ENCODE data around the gene SCFD2. TPM values are rescaled to one million over a fixed set of nuclear protein-coding genes. Genes with fewer than 3 reads are reported as not detected.
A peak's percentile ranks its signal among the peaks of the same experiment; 100 is the strongest.

The SCFD2 gene
- total RNA-seq, 1 donor from 2014 or later: 17.2 TPM

DNA sequence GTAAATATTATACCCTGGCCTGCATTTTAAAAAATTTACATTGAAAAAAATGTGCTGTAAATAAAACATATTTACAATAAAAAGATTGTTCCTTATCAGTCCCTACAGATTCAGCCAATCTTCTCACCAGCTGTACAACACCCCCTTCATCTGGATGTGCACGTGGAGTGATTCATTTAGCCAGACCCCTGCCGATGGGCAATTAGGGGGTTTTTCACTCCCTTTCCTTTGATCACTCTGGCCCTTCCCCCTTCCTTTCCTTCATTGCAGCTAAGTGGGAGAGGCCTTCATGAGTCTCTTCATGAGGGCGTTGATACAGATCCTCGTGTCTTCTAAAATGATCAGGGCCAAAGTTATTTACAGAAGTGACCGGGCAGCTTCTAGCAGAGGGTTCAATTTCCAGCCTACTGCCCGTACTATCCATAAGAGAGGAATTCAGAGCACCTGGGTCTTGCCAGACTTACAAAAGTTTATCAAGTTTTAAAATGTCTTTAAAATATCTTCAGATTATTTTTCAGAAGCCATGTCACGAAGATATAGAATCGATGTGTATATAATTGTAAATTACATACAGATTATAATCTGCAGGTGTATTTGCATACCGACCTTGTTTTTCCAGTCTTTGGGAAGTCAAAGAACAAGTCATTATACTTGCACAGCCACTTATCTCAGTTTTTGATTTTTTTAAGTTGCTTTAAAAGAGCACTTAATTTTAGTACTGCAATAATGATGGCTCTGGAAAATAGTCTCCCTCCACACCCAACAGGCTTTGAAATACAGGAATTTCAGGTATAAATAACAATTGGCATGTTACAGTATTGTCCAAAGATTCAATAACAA, 525.1 kb downstream of the SCFD2 start:
- no peak for DNase-seq
- no peak for TF ChIP-seq CTCF (IDR thresholded peaks at IDR 0.05; ENCODE audit: partially characterized antibody, unreplicated experiment)
- no peaks in the 10 kb centered on the region for H3K9me3 Mint-ChIP-seq (ENCODE audit: unreplicated experiment)
- H3K4me3 Mint-ChIP-seq (ENCODE audit: unreplicated experiment): no peak overlapping the region
- no peaks in the 10 kb centered on the region for H3K36me3 Mint-ChIP-seq (ENCODE audit: unreplicated experiment)
- peaks cover 14% of the 10 kb centered on the region for H3K4me1 Mint-ChIP-seq (ENCODE audit: low read depth, unreplicated experiment)
- H3K27ac Mint-ChIP-seq (ENCODE audit: unreplicated experiment): no peak overlapping the region
- H3K27me3 Mint-ChIP-seq (ENCODE audit: unreplicated experiment): peaks cover 3% of the 10 kb centered on the region

- H3K4me3 Mint-ChIP-seq (ENCODE audit: unreplicated experiment): no peak overlapping the region
- TF ChIP-seq CTCF (IDR thresholded peaks at IDR 0.05; ENCODE audit: partially characterized antibody, unreplicated experiment): no peak
- no peak for DNase-seq
- H3K9me3 Mint-ChIP-seq (ENCODE audit: unreplicated experiment): no peaks in the 10 kb centered on the region
- peaks cover under 1% of the 10 kb centered on the region for H3K36me3 Mint-ChIP-seq (ENCODE audit: unreplicated experiment)
- no peak overlapping the region for H3K27ac Mint-ChIP-seq (ENCODE audit: unreplicated experiment)
- peaks cover 3% of the 10 kb centered on the region for H3K27me3 Mint-ChIP-seq (ENCODE audit: unreplicated experiment)
- H3K4me1 Mint-ChIP-seq (ENCODE audit: low read depth, unreplicated experiment): peaks cover 14% of the 10 kb centered on the region
Measured at GRCh38 chr4:52838729-52839586, 526.9 kb downstream of the SCFD2 start.

DNA sequence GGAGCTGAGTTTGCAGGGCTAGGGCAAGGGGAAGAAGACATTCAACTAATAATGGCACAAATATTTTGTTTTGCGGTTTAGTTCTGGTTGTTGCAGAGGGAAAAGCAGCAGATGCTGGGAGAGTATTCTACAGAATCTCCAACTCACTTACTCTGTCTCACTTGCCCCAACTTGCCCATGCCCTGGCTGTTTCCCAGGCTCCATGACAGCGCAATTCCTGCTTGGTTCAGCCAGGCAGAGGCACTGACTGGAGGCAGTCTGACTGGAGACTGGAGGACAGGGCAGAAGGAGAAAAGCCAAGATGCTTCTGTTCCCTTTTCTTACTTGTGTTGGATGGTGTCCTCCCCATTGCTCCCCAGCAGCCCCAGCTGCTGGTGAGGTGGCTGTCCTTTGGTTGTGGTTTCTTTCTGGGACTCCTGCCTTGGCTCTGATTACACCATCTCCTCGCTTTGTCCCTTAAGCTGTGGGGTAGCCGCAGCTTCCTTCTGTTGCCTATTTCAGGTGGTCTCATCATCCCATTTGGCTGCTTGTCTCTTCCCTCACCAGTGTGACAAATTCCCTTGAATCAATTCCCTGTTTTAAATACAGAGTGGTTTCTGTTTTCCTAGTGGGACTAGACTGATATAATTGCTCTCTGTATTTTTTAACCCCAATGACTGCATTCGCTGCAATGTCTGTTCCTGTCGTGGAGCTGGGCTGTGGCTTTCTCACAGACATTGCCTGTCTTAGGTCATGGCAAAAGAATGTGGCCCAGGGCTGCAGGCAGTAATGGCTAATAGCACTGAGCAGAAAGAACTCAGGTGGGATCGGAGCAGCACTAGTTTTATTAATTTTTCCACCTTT, 527.9 kb downstream of the SCFD2 start:
- no peak for DNase-seq
- Mint-ChIP-seq H3K36me3 (ENCODE audit: unreplicated experiment) (peaks cover 4% of the 10 kb centered on the region), H3K4me3 (ENCODE audit: unreplicated experiment) (no peak overlapping the region), H3K4me1 (ENCODE audit: low read depth, unreplicated experiment) (peaks cover 14% of the 10 kb centered on the region), H3K27me3 (ENCODE audit: unreplicated experiment) (peaks cover 6% of the 10 kb centered on the region), H3K9me3 (ENCODE audit: unreplicated experiment) (no peaks in the 10 kb centered on the region), H3K27ac (ENCODE audit: unreplicated experiment) (peak overlapping the region; percentile 6)
- no peak for TF ChIP-seq CTCF (IDR thresholded peaks at IDR 0.05; ENCODE audit: partially characterized antibody, unreplicated experiment)

- Mint-ChIP-seq H3K27me3 (ENCODE audit: unreplicated experiment) (peaks cover 6% of the 10 kb centered on the region), H3K4me3 (ENCODE audit: unreplicated experiment) (no peak overlapping the region), H3K9me3 (ENCODE audit: unreplicated experiment) (no peaks in the 10 kb centered on the region), H3K36me3 (ENCODE audit: unreplicated experiment) (peaks cover 4% of the 10 kb centered on the region), H3K4me1 (ENCODE audit: low read depth, unreplicated experiment) (peaks cover 14% of the 10 kb centered on the region), H3K27ac (ENCODE audit: unreplicated experiment) (no peak overlapping the region)
- no peak for DNase-seq
- TF ChIP-seq CTCF (IDR thresholded peaks at IDR 0.05; ENCODE audit: partially characterized antibody, unreplicated experiment): no peak
Measured at GRCh38 chr4:52836678-52837077, 529.2 kb downstream of the SCFD2 start.

Data from glutamatergic neuron (in vitro differentiated cells).